Myocyte (in vitro differentiated cells): ENCODE measurements around the gene ANO9. TPM values are rescaled to one million over a fixed set of nuclear protein-coding genes. Genes with fewer than 3 reads are reported as not detected.

Experiments
- DNase-seq: peaks from one replicate; pipeline ENCODE4 v3.0.0-alpha.2; 2012; ENCODE audit warnings: low read depth
- total RNA-seq: library from RNA; depleted of rRNA; stranded (reverse); fragments of >200 nt; gene quantifications from 2 replicates; pipeline ENCODE4 v1.2.3, GENCODE V29; 2014

ANO9 gene
- total RNA-seq, 1 donor from 2014 or later = 0.94 TPM

- no peak for DNase-seq
These were observed 69.9 kb downstream of the ANO9 start for GRCh38 chr11:371716-372590.

- DNase-seq = no peak
These were observed 70.8 kb downstream of the ANO9 start for GRCh38 chr11:371051-371450.

DNA sequence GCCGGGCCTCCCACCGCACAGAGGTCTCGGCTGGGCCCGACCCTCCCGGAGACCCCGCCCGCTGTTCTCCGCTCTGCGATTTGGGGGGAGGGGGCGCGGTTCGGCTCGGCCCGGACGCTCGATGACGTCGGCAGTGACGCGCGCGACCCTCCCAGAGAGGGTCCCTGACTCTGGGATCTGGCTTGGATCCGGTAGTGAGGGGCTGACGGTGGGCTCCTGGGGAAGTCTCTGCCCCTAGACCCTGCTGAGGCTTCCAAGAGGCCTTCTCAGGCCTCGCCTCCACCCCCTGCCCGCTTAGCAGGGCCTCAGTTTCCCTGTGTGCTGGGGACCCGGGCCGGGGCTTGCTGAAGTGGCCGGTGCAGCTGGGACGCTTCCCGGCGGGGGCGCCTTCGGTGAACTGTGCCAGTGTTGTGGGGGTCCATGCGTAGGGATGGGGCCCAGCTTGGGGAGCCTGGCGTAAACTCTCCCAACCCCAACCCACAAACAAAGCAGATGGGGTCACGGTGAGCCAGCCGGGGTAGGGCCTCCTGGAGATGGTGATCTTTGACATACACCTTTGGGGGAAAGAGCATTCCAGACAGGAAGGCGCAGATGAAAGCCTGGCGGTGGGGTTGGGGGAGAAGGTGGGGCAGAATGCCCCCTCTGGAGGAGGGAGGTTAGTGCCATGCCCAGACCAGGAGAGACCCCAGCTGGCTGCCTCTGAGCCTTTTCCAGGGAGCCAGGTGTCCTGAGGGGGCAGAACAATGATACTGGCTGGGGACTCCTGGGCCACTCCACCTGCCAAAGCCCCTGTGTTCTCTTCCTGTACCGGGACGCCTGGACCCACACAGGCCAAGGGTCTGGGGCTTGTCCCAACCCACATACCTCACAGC lies 71.5 kb downstream of the ANO9 start:
- DNase-seq = no peak

GRCh38 chr11:369336-370018 lies 72.3 kb downstream of the ANO9 start, which contains the start of gene B4GALNT4:
B4GALNT4 (plus strand) TSS chr11:369499; CDS start chr11:369804, 305 bp downstream.
- DNase-seq = no peak

DNA sequence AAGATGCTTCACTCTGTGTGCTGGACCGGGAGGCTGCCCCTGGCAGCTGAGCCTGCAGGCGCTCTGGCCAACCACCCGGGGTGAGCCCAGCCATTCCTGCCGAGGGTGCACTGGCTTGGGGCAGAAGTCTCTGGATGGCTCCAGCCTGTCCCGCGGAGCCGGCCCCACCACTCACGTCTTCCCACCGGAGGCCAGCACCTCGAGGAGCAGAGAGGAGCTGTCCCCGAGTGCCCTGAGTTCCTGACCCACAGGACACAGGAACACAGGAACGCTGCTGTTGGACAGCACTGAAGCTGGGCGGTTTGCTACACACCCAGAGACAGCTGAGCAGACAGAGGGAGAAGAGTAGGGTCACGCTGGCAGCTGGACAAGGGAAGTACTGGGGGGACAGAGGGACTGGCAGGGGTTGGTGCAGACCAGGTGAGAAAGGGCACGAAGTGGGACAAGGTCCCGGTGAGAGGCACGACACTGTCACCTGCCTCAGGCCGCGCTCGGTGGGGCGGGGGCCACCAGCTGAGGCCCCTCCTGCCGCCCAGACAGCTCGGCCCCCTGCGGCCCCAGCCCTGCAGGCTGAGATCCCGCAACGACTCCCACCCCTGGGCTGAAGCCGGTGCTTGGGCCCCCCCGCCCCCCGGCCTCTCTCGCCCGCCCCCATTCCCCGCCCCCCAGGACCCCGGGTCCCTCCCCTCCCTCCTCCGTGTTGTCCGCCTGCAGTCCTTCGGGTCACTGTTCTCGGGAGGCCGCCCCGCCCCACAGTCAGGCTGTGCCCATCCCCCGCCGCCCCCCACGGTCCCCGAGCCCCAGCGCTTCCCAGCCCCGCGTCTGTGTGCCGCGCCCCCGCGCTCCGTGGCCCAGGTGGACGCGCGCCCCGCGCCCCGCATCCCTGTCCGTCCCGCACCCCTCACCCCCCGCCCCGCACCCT lies 73.1 kb downstream of the ANO9 start:
- peak; percentile 62 for DNase-seq

DNA sequence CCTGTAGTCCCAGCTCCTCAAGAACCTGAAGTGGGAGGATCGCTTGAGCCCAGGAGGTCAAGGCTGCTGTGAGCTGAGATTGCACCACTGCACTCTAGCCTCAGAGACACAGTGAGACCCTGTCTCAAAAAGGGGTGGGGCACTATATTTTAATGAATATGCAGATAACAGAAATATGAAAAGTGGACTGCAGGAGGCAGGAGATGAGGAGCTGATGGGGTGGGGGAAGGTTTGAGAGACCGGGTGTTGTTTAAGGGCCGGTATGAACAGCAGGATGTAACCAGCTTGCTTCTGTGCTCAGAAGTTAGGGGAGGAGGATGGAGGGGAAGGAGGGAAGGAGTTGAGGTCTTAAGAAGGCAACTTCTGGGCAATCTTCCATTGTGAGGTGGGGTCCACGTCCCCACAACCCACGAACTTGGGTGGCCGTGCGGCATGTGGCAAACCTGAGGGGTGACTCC lies 73.8 kb downstream of the ANO9 start:
- no peak for DNase-seq

Other genes with a start within 250 kb of the ANO9 start
- gene SCGB1C1, start 248.9 kb downstream of the ANO9 start, total RNA-seq = 0.75 TPM in 1 of 2 replicates, not detected in the other
- 19.3 and 21.1 TPM in 2 replicates for gene BET1L, start 234.6 kb downstream of the ANO9 start, total RNA-seq
- 139 and 149 TPM in 2 replicates for gene RIC8A, start 234.3 kb downstream of the ANO9 start, total RNA-seq
- gene SIRT3, start 205.7 kb downstream of the ANO9 start, total RNA-seq = 7.9 and 9.4 TPM in 2 replicates
- 104 and 116 TPM in 2 replicates for gene PSMD13, start 205.0 kb downstream of the ANO9 start, total RNA-seq
- gene NLRP6, start 163.6 kb downstream of the ANO9 start, total RNA-seq = not detected in 2 replicates
- 8.2 and 8.3 TPM in 2 replicates for gene PGGHG, start 152.9 kb downstream of the ANO9 start, total RNA-seq
- gene IFITM5, start 142.5 kb downstream of the ANO9 start, total RNA-seq = not detected in 2 replicates
- gene IFITM2, start 134.2 kb downstream of the ANO9 start, total RNA-seq = 12.5 and 14.4 TPM in 2 replicates
- gene IFITM1, start 128.0 kb downstream of the ANO9 start, total RNA-seq = 14.3 and 17.3 TPM in 2 replicates
- 33.1 and 57.7 TPM in 2 replicates for gene IFITM3, start 121.2 kb downstream of the ANO9 start, total RNA-seq
- gene B4GALNT4, start 72.5 kb downstream of the ANO9 start, total RNA-seq = 0.40 and 1.3 TPM in 2 replicates
- gene PKP3, start 47.8 kb downstream of the ANO9 start, total RNA-seq = 1.4 and 8.9 TPM in 2 replicates
- 1.5 and 1.7 TPM in 2 replicates for gene SIGIRR, start 27.0 kb downstream of the ANO9 start, total RNA-seq
- 78.1 and 110 TPM in 2 replicates for gene PTDSS2, start 8.3 kb upstream of the ANO9 start, total RNA-seq
- 419 and 464 TPM in 2 replicates for gene RNH1, start 65.2 kb upstream of the ANO9 start, total RNA-seq
- gene HRAS, start 93.6 kb upstream of the ANO9 start, total RNA-seq = 37.9 and 66.0 TPM in 2 replicates
- 1.3 and 2.3 TPM in 2 replicates for gene LRRC56, start 95.5 kb upstream of the ANO9 start, total RNA-seq
- gene LMNTD2, start 118.7 kb upstream of the ANO9 start, total RNA-seq = 0.31 and 0.78 TPM in 2 replicates
- gene RASSF7, start 119.0 kb upstream of the ANO9 start, total RNA-seq = 21.1 and 32.2 TPM in 2 replicates
- 27.7 and 31.2 TPM in 2 replicates for gene PHRF1, start 134.5 kb upstream of the ANO9 start, total RNA-seq
- gene IRF7, start 173.9 kb upstream of the ANO9 start, total RNA-seq = 25.1 and 29.3 TPM in 2 replicates
- not detected in 2 replicates for gene CDHR5, start 182.9 kb upstream of the ANO9 start, total RNA-seq
- gene SCT, start 185.2 kb upstream of the ANO9 start, total RNA-seq = not detected in 2 replicates
- not detected in 2 replicates for gene DRD4, start 195.3 kb upstream of the ANO9 start, total RNA-seq